Thyroid gland (tissue), 4 donors: Measurements from ENCODE around the gene CNFN. TPM values are rescaled to one million over a fixed set of nuclear protein-coding genes. Genes with fewer than 3 reads are reported as not detected.

Source experiments
- DNase-seq, 2 donors: peaks; one replicate each; pipeline ENCODE4 v3.0.0-alpha.2; 2019
- H3K27ac ChIP-seq, 3 donors: fragments of 200-600 bp; sonication (generic); 1 replicate in 2 of 3; 2 replicates in 1 of 3; pipeline ENCODE4 v1.5.1; 2016 to 2019; ENCODE audit warnings: mild to moderate bottlenecking in 1 of 3, moderate library complexity in 1 of 3
- H3K27me3 ChIP-seq: fragments of 200-600 bp; sonication (generic); one replicate; pipeline ENCODE4 v1.5.1; 2019
- H3K36me3 ChIP-seq, 2 donors: fragments of 200-600 bp; sonication (generic); one replicate each; pipeline ENCODE4 v1.5.1; 2016 to 2019
- H3K4me1 ChIP-seq, 2 donors: fragments of 200-600 bp; sonication (generic); one replicate each; pipeline ENCODE4 v1.5.1; 2017 to 2019
- H3K4me3 ChIP-seq, 3 donors: fragments of 200-600 bp; sonication (generic); replicated peaks in 1 of 3; 1 replicate in 2 of 3; 2 replicates in 1 of 3; pipeline ENCODE4 v1.5.1; 2016; ENCODE audit warnings: mild to moderate bottlenecking in 1 of 3
- H3K9me3 ChIP-seq: fragments of 200-600 bp; sonication (generic); one replicate; pipeline ENCODE4 v1.5.1; 2017
- CTCF ChIP-seq, 6 experiments: fragments of 200-600 bp in 3 of 6; fragments of 450-650 bp in 3 of 6; sonication (generic) in 3 of 6; IDR thresholded peaks; one replicate each; pipeline ENCODE4 v1.5.1; 2016 to 2019; ENCODE audit warnings: antibody characterized with exemption in 6 of 6, mild to moderate bottlenecking in 2 of 6, inconsistent platforms in 1 of 6, moderate library complexity in 1 of 6
- POLR2A ChIP-seq, 2 donors: fragments of 450-650 bp; IDR thresholded peaks; one replicate each; pipeline ENCODE4 v1.6.1; 2017; ENCODE audit warnings: antibody characterized with exemption in 2 of 2, mild to moderate bottlenecking in 2 of 2, moderate library complexity in 1 of 2
- WGBS, 2 donors: methylation state at CpG; one replicate each; pipeline ENCODE4 v1.1.5; 2017; 5-methylcytosine and 5-hydroxymethylcytosine counted together
- intact Hi-C: fragments of 100-400 bp; cut with DNase I; formaldehyde crosslinking; loops from one replicate; pipeline ENCODE4 v1.15.1; 2023
- total RNA-seq, 4 donors: library from RNA; depleted of rRNA; stranded (reverse); fragments of >200 nt; gene quantifications; one replicate each; pipeline ENCODE4 v1.2.3, GENCODE V29; 2016

Gene CNFN
- total RNA-seq, 4 donors from 2014 or later, result 1.0 TPM; not detected in 3

- intact Hi-C loops, result no loop called here
- 83 to 86% methylated on average over 3 of the region's 3 CpGs for whole genome bisulfite sequencing, 2 donors
Measured at GRCh38 chr19:42428676-42429075, 38.6 kb upstream of the CNFN start.

GRCh38 chr19:42427313-42427712 is 37.2 kb upstream of the CNFN start, which contains the start of gene LIPE:
LIPE (minus strand) TSS chr19:42427388; CDS start chr19:42427149, 239 bp downstream.
- H3K4me3 ChIP-seq, result no peak within 1 kb of the TSS
- no peak within 1 kb of the TSS for H3K27ac ChIP-seq
- TF ChIP-seq POLR2A (IDR thresholded peaks at IDR 0.05), result no peak
- H3K27me3 ChIP-seq, result no peaks in the 10 kb centered on the region
- no peak for DNase-seq
- H3K36me3 ChIP-seq, result no peaks in the 10 kb centered on the region
- intact Hi-C loops, result no loop called here
- H3K9me3 ChIP-seq, result no peaks in the 10 kb centered on the region
- 83 to 84% methylated on average over 4 of the region's 4 CpGs for WGBS, 2 donors
- peaks cover 8 to 13% of the 10 kb centered on the region in 2 donors for H3K4me1 ChIP-seq

More at GRCh38 chr19:42428676-42429075, 38.6 kb upstream of the CNFN start:
- DNase-seq, result no peak
- Histone ChIP-seq H3K27me3 (no peaks in the 10 kb centered on the region), H3K4me1 (peaks cover 4 to 15% of the 10 kb centered on the region in 2 donors), H3K9me3 (no peaks in the 10 kb centered on the region), H3K27ac (no peak overlapping the region), H3K36me3 (no peaks in the 10 kb centered on the region), H3K4me3 (no peak overlapping the region)
- TF ChIP-seq CTCF (IDR thresholded peaks at IDR 0.05) (no peak), POLR2A (IDR thresholded peaks at IDR 0.05) (no peak)

GRCh38 chr19:42426643-42427042 is 36.5 kb upstream of the CNFN start:
- H3K4me1 ChIP-seq, result peaks cover 8 to 13% of the 10 kb centered on the region in 2 donors
- 95 to 96% methylated on average over 2 to 3 of the region's 3 CpGs for WGBS, 2 donors
- no peaks in the 10 kb centered on the region for H3K36me3 ChIP-seq
- H3K27me3 ChIP-seq, result no peaks in the 10 kb centered on the region
- no peak overlapping the region for H3K4me3 ChIP-seq
- TF ChIP-seq CTCF (IDR thresholded peaks at IDR 0.05) (no peak), POLR2A (IDR thresholded peaks at IDR 0.05) (no peak)
- intact Hi-C loops, result no loop called here
- no peak for DNase-seq
- H3K9me3 ChIP-seq, result no peaks in the 10 kb centered on the region
- H3K27ac ChIP-seq, result no peak overlapping the region

- DNase-seq, result no peak
- intact Hi-C loops, result no loop called here
- no peak overlapping the region for H3K4me3 ChIP-seq
- H3K27ac ChIP-seq, result no peak overlapping the region
- peaks cover 8 to 13% of the 10 kb centered on the region in 2 donors for H3K4me1 ChIP-seq
- no peaks in the 10 kb centered on the region for H3K27me3 ChIP-seq
- WGBS, 2 donors, result 55 to 64% methylated on average over 12 to 13 of the region's 13 CpGs
- TF ChIP-seq CTCF (IDR thresholded peaks at IDR 0.05), result no peak
- TF ChIP-seq POLR2A (IDR thresholded peaks at IDR 0.05), result no peak
- H3K9me3 ChIP-seq, result no peaks in the 10 kb centered on the region
- no peaks in the 10 kb centered on the region for H3K36me3 ChIP-seq
Measured at GRCh38 chr19:42424712-42425131, 34.6 kb upstream of the CNFN start.

- H3K27ac ChIP-seq, result peak overlapping the region in 1 of 3 donors; percentile 69
- 54 to 76% methylated on average over 10 to 11 of the region's 15 CpGs for WGBS, 2 donors
- peak overlapping the region in 1 of 3 donors; percentile 43 for H3K4me3 ChIP-seq
- intact Hi-C loops, result no loop called here
- DNase-seq, result no peak
- H3K36me3 ChIP-seq, result no peaks in the 10 kb centered on the region
- no peaks in the 10 kb centered on the region for H3K9me3 ChIP-seq
- no peaks in the 10 kb centered on the region for H3K27me3 ChIP-seq
- H3K4me1 ChIP-seq, result peaks cover 8 to 13% of the 10 kb centered on the region in 2 donors
- TF ChIP-seq CTCF (IDR thresholded peaks at IDR 0.05) (no peak), POLR2A (IDR thresholded peaks at IDR 0.05) (no peak)
Measured at GRCh38 chr19:42424345-42424707, 34.2 kb upstream of the CNFN start.
